Muscle of leg (tissue), 11 donors: ENCODE results near the gene DIO3. TPM values are rescaled to one million over a fixed set of nuclear protein-coding genes. Genes with fewer than 3 reads are reported as not detected.
"Not testable (repeated sequence)": the region's sequence is repeated elsewhere in the genome, so short reads cannot be mapped to it uniquely, and the experiment has no call there.

ENCODE experiments used
- DNase-seq: peaks from one replicate; pipeline ENCODE4 v3.0.0; 2013
- H3K27ac ChIP-seq: one replicate; pipeline ENCODE4 v1.5.1; 2013; ENCODE audit warnings: mild to moderate bottlenecking, low read length, control low read depth
- H3K27me3 ChIP-seq: one replicate; pipeline ENCODE4 v1.6.1; 2013; ENCODE audit warnings: low read length; ENCODE audit not compliant: control insufficient read depth, insufficient read depth
- H3K36me3 ChIP-seq: one replicate; pipeline ENCODE4 v1.6.1; 2013; ENCODE audit warnings: low read length; ENCODE audit not compliant: control insufficient read depth, insufficient read depth
- H3K4me1 ChIP-seq: one replicate; pipeline ENCODE4 v1.6.1; 2013; ENCODE audit warnings: low read length; ENCODE audit not compliant: control insufficient read depth, insufficient read depth
- H3K4me3 ChIP-seq: one replicate; pipeline ENCODE4 v1.5.1; 2013; ENCODE audit warnings: low read length, control low read depth
- H3K9me3 ChIP-seq: replicated peaks from 2 replicates; pipeline ENCODE4 v1.6.1; 2013; ENCODE audit warnings: low read depth, low read length; ENCODE audit not compliant: control insufficient read depth
- WGBS: methylation state at CpG from one replicate; pipeline ENCODE4 v1.1.5; 2013; ENCODE audit warnings: missing lambda C conversion rate; ENCODE audit not compliant: insufficient coverage; 5-methylcytosine and 5-hydroxymethylcytosine counted together
- polyA plus RNA-seq, 8 donors: library from polyadenylated mRNA; unstranded; fragments of 120-200 nt; gene quantifications; one replicate each; pipeline versions ENCODE4 v1.2.1 to v1.2.3, GENCODE V29; 2013; ENCODE audit warnings: inconsistent platforms in 1 of 8, low replicate concordance in 1 of 8; ENCODE audit not compliant: insufficient read length in 8 of 8, insufficient read depth in 1 of 8
- total RNA-seq: library from RNA; stranded (reverse); fragments of 120-200 nt; gene quantifications from one replicate; pipeline ENCODE4 v1.2.4, GENCODE V29; 2013

The DIO3 gene
- total and polyA plus RNA-seq, 9 donors: 2.9 to 7.0 (median 5.2) TPM

DNA sequence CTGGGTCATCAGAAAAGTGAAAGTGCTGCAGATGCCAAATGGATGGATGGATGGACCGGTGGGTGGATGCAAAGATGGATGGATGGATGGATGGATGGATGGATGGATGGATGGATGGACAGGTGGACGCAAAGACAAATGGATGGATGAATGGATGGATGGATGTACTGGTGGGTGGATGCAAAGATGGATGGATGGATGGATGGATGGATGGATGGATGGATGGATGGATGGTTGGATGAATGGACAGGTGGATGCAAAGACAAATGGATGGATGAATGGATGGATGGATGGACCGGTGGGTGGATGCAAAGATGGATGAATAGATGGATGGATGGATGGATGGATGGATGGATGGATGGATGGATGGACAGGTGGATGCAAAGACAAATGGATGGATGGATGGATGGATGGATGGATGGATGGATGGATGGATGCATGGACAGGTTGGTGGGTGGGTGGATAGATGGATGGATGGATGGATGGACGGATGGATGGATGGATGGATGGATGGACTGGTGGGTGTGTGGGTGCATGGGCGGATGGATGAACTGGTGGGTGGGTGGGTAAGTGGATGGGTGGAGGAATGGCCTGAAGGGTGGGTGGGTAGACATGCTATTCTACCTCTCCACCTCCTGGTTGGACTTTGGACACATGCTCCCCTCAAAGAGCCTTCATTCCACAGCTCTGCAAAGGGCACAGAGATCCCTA lies 10.9 kb upstream of the DIO3 start:
- WGBS: 96% methylated on average over 4 of the region's 5 CpGs
- not testable (repeated sequence) for H3K9me3 ChIP-seq, H3K4me1 ChIP-seq, H3K4me3 ChIP-seq, H3K27ac ChIP-seq, H3K36me3 ChIP-seq, DNase-seq
- peaks cover 15% of the 10 kb centered on the region for H3K27me3 ChIP-seq

DNA sequence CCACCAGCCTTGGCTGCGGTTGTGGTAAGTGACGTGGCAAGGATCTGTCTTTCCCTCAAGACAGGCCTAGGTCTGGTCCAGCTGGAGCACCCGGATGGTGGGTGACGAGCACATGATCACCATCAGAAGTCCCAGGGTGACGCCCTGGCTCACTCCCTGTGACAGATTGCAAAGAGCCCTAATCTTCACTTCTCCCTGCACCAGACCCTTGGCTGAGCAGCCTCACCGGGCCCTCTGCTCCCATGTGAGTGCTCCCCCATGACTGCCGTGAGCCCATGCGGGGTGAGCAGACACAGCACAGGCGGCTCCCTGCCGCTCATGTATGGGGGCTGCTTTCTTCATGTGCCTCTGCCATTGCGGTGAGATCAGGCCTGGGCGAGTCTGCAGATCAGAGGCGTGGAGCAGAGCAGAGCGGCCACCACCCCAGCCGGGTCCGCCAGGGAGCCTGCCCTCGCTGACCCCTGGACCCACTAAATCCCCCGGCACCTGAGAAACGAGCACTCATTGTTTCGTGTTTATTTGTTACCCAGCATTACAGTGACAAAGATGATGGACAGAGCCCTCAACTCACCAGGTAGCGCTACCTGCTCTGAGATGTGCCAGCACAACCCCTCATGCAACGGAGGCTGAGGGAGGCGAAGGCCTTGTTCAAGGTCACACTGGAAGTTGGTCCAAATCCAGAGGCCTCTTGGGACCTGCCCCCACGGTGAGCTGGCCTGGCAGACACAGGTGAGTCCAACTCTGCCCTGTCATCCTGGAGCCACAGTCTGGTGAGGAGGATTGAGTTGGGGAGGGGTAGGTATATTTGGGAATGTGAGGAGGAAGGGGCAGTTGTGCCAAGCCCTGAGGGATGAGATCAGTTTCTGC lies 9.3 kb upstream of the DIO3 start:
- Histone ChIP-seq H3K9me3 (no peaks in the 10 kb centered on the region), H3K4me3 (no peak overlapping the region), H3K27ac (no peak overlapping the region), H3K27me3 (peaks cover 20% of the 10 kb centered on the region), H3K36me3 (no peaks in the 10 kb centered on the region), H3K4me1 (no peaks in the 10 kb centered on the region)
- DNase-seq: no peak
- WGBS: 81% methylated on average over 24 of the region's 24 CpGs

DNA sequence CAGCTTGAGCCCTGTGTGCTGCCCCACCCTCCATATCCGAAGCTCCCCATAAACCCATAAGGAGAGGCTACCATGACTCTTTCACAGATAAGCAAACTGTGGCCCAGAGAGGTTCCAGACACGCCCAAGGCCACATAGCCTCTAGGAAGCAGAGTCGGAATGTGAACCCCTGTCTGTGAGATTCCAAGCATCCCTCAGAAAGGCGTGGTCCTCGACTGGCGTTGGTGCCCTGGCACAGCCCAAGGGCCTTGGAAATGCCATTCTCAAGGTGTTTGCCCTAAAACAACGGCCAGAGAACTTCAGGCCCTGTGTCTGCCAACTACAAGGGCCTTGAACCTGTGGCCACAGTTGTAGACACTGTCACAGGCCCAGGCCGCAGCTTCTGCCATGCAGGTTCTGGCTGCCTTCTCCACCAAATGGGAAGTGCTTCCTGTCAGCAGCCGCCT lies 8.5 kb upstream of the DIO3 start:
- Histone ChIP-seq H3K9me3 (no peaks in the 10 kb centered on the region), H3K4me1 (no peaks in the 10 kb centered on the region), H3K36me3 (no peaks in the 10 kb centered on the region), H3K27me3 (peaks cover 28% of the 10 kb centered on the region), H3K27ac (no peak overlapping the region), H3K4me3 (no peak overlapping the region)
- whole genome bisulfite sequencing: 79% methylated on average over 9 of the region's 9 CpGs
- no peak for DNase-seq

DNA sequence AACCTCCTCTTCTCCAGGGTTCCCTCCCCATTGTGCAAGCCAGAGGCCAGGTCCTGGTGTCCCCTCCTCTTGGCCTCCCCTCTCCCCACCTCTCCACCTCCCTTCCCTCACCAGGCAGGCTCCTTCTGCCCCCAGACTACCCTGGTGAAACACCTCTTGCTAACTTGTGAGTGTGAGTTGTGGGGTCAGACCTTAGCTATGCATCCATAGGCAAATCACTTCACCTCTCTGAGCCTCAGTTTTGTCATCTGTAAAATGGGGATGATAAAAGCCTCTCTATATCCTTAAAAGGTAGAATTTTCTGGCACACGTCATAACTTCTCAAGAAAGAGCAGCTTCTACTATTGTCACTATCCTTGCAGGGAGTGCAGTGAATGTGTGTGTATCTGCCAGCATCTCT lies 7.9 kb upstream of the DIO3 start:
- H3K36me3 ChIP-seq: no peaks in the 10 kb centered on the region
- no peaks in the 10 kb centered on the region for H3K4me1 ChIP-seq
- H3K27me3 ChIP-seq: peaks cover 34% of the 10 kb centered on the region
- no CpG with 5 or more reads among the region's 1 CpG for WGBS
- no peaks in the 10 kb centered on the region for H3K9me3 ChIP-seq
- no peak for DNase-seq
- H3K4me3 ChIP-seq: no peak overlapping the region
- no peak overlapping the region for H3K27ac ChIP-seq

DNA sequence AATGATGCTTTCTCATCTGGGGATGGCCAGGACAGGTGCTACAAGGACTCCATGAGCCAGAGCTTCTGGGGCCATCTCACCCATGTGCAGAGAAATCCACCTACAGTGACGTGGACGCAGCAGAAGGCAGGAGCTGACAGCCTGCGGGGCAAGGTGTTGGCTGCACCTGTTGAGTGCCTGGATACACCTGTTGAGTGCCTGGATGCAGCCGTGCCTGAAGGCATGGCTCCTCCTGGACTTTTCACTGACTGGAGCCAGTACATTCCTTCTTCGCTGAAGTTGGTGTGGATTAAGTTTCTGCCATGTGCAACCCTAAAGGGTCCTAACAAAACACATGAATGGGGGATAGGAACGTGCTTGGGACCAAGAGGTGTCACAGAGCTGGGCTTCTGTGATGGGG lies 7.4 kb upstream of the DIO3 start:
- no peaks in the 10 kb centered on the region for H3K9me3 ChIP-seq
- DNase-seq: no peak
- no peaks in the 10 kb centered on the region for H3K36me3 ChIP-seq
- H3K27me3 ChIP-seq: peaks cover 39% of the 10 kb centered on the region
- 87% methylated on average over 5 of the region's 6 CpGs for WGBS
- H3K4me1 ChIP-seq: peaks cover 3% of the 10 kb centered on the region
- H3K27ac ChIP-seq: no peak overlapping the region
- H3K4me3 ChIP-seq: no peak overlapping the region

DNA sequence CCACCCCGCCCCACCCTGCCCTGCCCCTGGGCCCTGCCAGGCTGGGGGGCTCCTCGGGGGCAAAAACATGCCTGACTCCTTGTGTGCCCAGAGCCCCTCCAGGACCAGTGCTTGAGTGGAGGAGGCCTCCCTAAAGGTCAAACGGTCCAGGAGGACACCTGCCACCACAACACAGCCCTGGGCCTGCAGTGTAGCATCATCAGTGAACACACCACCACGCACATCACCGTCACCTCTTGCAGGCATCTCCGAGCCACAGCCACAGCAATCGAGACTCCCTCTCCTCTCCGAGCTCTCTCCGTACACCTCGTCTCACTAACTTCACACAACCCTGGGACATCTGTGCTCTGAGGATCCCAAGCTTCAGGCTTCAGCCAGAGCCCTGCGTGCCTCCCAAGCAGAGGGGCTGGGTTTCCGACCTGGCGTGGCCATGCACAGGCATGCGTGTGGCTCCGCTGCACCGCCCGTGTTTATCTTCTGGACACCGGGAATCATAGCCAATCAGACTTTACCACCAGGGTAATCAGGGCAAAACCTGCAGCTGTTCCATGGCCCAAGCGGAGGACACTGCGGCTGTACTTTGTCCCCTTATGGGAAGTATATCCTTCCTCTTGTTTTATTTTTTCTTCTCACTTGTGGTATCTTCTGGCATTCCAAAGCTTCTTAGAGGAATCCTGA lies 6.2 kb upstream of the DIO3 start:
- Histone ChIP-seq H3K27me3 (peaks cover 51% of the 10 kb centered on the region), H3K9me3 (no peaks in the 10 kb centered on the region), H3K4me3 (no peak overlapping the region), H3K27ac (no peak overlapping the region), H3K4me1 (peaks cover 9% of the 10 kb centered on the region), H3K36me3 (no peaks in the 10 kb centered on the region)
- no peak for DNase-seq
- 58% methylated on average over 13 of the region's 20 CpGs for WGBS

DNA sequence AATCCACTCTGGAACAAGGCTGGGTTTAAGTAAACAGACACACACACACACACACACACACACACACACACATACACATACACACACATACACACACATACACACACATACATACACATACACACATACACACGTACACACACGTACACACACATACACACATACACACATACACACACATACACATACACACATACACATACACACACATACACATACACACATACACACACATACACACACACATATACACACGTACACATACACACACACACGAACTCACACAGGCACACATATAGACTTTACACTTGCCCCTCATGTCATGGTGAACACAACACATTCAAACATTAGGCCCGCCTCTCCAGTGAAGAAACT lies 5.6 kb upstream of the DIO3 start:
- not testable (repeated sequence) for DNase-seq, H3K4me3 ChIP-seq, H3K4me1 ChIP-seq, H3K27ac ChIP-seq, H3K9me3 ChIP-seq, H3K36me3 ChIP-seq
- peaks cover 52% of the 10 kb centered on the region for H3K27me3 ChIP-seq
- 85% methylated on average over 5 of the region's 5 CpGs for WGBS

DNA sequence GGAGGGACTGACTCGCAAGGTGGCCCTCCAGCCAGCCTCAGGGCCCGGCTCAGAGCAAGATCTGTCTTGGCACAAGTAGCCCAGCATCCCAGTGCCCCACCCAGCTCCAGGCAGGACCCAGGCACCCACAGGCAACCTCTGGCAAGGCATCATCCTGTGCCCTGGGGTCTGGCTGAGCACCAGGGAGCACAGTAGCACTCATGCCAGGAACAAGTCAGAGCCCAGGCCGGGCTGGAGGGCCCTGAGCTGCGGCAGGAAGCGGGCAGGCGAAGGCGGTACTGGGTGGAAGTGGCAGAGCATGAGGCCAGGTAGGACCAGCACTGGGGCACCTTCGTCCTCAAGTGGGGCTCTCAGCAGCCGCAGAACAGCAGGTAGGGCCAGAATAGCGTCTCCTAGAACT lies 5.2 kb upstream of the DIO3 start:
- H3K4me1 ChIP-seq: peaks cover 10% of the 10 kb centered on the region
- WGBS: 90% methylated on average over 7 of the region's 10 CpGs
- H3K36me3 ChIP-seq: no peaks in the 10 kb centered on the region
- no peak for DNase-seq
- H3K27ac ChIP-seq: no peak overlapping the region
- H3K27me3 ChIP-seq: peaks cover 53% of the 10 kb centered on the region
- no peak overlapping the region for H3K4me3 ChIP-seq
- no peaks in the 10 kb centered on the region for H3K9me3 ChIP-seq

DNA sequence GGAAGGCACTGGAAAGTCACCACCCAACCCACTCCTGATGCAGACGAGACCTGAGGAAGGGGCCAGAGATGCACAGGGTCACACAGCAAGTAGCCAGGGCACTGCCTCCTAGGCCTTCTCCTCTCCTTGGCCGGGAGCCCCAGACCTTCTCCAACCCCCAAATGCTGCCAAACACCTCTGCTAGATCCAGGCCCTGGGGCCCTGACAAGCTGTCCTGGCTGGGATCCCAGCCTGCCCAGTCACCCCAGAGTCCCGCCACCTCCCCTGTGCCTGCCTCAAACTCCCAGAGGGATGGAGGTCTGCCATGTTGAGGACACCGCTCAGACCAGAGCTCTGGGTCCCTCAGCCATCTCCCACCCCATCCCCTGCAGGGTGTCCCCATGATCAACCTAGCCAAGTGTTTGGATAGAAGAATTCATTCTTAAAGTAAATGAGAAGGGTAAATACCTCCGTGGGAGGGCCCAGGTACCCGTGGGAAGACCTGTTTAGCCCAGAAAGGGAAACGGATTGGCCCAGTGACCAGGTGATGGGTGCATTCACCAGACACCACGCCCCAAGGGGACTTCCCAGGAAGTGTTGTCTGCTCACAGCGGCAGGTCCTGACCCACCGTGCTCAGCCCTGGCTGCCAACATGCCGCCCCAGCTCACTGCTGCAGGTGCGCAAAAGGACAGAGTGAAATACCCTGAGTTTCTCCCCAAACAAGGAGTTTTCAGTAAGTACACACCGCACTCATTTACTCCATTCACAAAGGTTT lies 4.6 kb upstream of the DIO3 start:
- no peaks in the 10 kb centered on the region for H3K36me3 ChIP-seq
- H3K4me3 ChIP-seq: no peak overlapping the region
- peaks cover 58% of the 10 kb centered on the region for H3K27me3 ChIP-seq
- H3K4me1 ChIP-seq: peaks cover 10% of the 10 kb centered on the region
- 63% methylated on average over 9 of the region's 13 CpGs for WGBS
- no peak for DNase-seq
- H3K27ac ChIP-seq: no peak overlapping the region
- peaks cover 6% of the 10 kb centered on the region for H3K9me3 ChIP-seq
